Measurements from ENCODE around the gene LMF1. TPM values are rescaled to one million over a fixed set of nuclear protein-coding genes. Genes with fewer than 3 reads are reported as not detected.

The LMF1 gene
- polyA plus RNA-seq, 1 donor (not counting 4 experiments of a cell fraction or from before 2014, with no cell fraction given), result 3.1 TPM

DNA sequence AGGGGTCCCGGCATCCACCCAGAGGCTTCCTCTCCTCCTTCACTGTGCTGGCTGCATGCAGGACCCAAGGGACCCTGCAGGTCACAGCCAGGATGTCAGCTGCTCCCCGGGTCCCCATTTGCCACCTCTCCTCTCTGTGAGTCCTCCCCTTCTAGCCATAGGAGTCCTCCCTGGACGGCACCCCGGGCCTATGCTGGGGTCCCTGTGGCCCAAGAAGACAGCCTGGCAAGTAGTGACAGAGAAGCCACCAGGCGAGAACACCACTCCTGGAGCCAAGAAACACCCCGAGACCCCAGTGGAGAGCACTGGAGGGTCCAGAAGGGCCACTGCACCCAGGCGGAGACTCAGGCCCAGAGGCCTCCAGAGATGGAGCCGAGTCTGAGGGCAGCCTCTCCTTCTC, 44.1 kb downstream of the LMF1 start:
- H2AFZ ChIP-seq (ENCODE audit: control insufficient read depth, low read length), result no peak overlapping the region
- no peak overlapping the region for H3K4me3 ChIP-seq (ENCODE audit: control insufficient read depth in 2 of 3, extremely low read depth in 1 of 3, insufficient read depth in 2 of 3, low read depth in 1 of 3, low read length in 3 of 3)
- no peaks in the 10 kb centered on the region for H3K9me1 ChIP-seq (ENCODE audit: control insufficient read depth, extremely low read depth, insufficient read depth, low read length)
- no peaks in the 10 kb centered on the region for H3K36me3 ChIP-seq (ENCODE audit: control insufficient read depth in 2 of 2, extremely low read depth in 1 of 2, insufficient read depth in 2 of 2, low read length in 2 of 2)
- no peak overlapping the region for H3K27ac ChIP-seq (ENCODE audit: control insufficient read depth, insufficient read depth, low read length)
- TF ChIP-seq EZH2 (IDR thresholded peaks at IDR 0.05; ENCODE audit: low read length), result no peak
- TF ChIP-seq, protein P1, sequence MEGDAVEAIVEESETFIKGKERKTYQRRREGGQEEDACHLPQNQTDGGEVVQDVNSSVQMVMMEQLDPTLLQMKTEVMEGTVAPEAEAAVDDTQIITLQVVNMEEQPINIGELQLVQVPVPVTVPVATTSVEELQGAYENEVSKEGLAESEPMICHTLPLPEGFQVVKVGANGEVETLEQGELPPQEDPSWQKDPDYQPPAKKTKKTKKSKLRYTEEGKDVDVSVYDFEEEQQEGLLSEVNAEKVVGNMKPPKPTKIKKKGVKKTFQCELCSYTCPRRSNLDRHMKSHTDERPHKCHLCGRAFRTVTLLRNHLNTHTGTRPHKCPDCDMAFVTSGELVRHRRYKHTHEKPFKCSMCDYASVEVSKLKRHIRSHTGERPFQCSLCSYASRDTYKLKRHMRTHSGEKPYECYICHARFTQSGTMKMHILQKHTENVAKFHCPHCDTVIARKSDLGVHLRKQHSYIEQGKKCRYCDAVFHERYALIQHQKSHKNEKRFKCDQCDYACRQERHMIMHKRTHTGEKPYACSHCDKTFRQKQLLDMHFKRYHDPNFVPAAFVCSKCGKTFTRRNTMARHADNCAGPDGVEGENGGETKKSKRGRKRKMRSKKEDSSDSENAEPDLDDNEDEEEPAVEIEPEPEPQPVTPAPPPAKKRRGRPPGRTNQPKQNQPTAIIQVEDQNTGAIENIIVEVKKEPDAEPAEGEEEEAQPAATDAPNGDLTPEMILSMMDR (optimal IDR thresholded peaks at IDR 0.05 in 1 of 3, IDR thresholded peaks at IDR 0.05 in 1 of 3, conservative IDR thresholded peaks at IDR 0.05 in 1 of 3; ENCODE audit: extremely low read depth in 1 of 3, insufficient read depth in 2 of 3, low read length in 3 of 3), result no peak
- no peak overlapping the region for H3K9ac ChIP-seq (ENCODE audit: control insufficient read depth, extremely low read depth, insufficient read depth, low read length)
- H3K79me2 ChIP-seq (ENCODE audit: control insufficient read depth, insufficient read depth, low read length), result no peaks in the 10 kb centered on the region
- no peaks in the 10 kb centered on the region for H3K27me3 ChIP-seq (ENCODE audit: control insufficient read depth, extremely low read depth, insufficient read depth, low read length)
- FAIRE-seq (no peak), DNase-seq (ENCODE audit: low read depth, low spot score) (no peak)
- peaks cover 7% of the 10 kb centered on the region for H3K9me3 ChIP-seq (ENCODE audit: control insufficient read depth, low read depth, low read length)
- dilution Hi-C loops (cut with MboI; ENCODE audit: extremely low pct_ligation_motif_present, low sequenced_read_pairs), result no loop called here
- H3K4me2 ChIP-seq (ENCODE audit: control insufficient read depth, extremely low read depth, insufficient read depth, low read depth, low read length), result no peak overlapping the region
- no peaks in the 10 kb centered on the region for H4K20me1 ChIP-seq (ENCODE audit: control insufficient read depth, extremely low read depth, insufficient read depth, low read length)
- H3K4me1 ChIP-seq (ENCODE audit: control insufficient read depth, extremely low read depth, insufficient read depth, low read length), result no peaks in the 10 kb centered on the region

GRCh38 chr16:924806-925205, 46.0 kb downstream of the LMF1 start:
- no peak for DNase-seq (ENCODE audit: low read depth, low spot score)
- H3K9ac ChIP-seq (ENCODE audit: control insufficient read depth, extremely low read depth, insufficient read depth, low read length), result no peak overlapping the region
- no peak overlapping the region for H3K4me2 ChIP-seq (ENCODE audit: control insufficient read depth, extremely low read depth, insufficient read depth, low read depth, low read length)

More at GRCh38 chr16:924806-925205, 46.0 kb downstream of the LMF1 start:
- Histone ChIP-seq H3K27me3 (ENCODE audit: control insufficient read depth, extremely low read depth, insufficient read depth, low read length) (no peaks in the 10 kb centered on the region), H3K4me3 (ENCODE audit: control insufficient read depth in 2 of 3, extremely low read depth in 1 of 3, insufficient read depth in 2 of 3, low read depth in 1 of 3, low read length in 3 of 3) (no peak overlapping the region), H2AFZ (ENCODE audit: control insufficient read depth, low read length) (no peak overlapping the region), H3K27ac (ENCODE audit: control insufficient read depth, insufficient read depth, low read length) (no peak overlapping the region), H3K9me3 (ENCODE audit: control insufficient read depth, low read depth, low read length) (peaks cover 7% of the 10 kb centered on the region), H3K4me1 (ENCODE audit: control insufficient read depth, extremely low read depth, insufficient read depth, low read length) (no peaks in the 10 kb centered on the region), H3K36me3 (ENCODE audit: control insufficient read depth in 2 of 2, extremely low read depth in 1 of 2, insufficient read depth in 2 of 2, low read length in 2 of 2) (no peaks in the 10 kb centered on the region), H3K9me1 (ENCODE audit: control insufficient read depth, extremely low read depth, insufficient read depth, low read length) (no peaks in the 10 kb centered on the region), H3K79me2 (ENCODE audit: control insufficient read depth, insufficient read depth, low read length) (no peaks in the 10 kb centered on the region), H4K20me1 (ENCODE audit: control insufficient read depth, extremely low read depth, insufficient read depth, low read length) (no peaks in the 10 kb centered on the region)
- no peak for FAIRE-seq
- no peak for TF ChIP-seq EZH2 (IDR thresholded peaks at IDR 0.05; ENCODE audit: low read length)
- TF ChIP-seq, protein P1 (optimal IDR thresholded peaks at IDR 0.05 in 1 of 3, IDR thresholded peaks at IDR 0.05 in 1 of 3, conservative IDR thresholded peaks at IDR 0.05 in 1 of 3; ENCODE audit: extremely low read depth in 1 of 3, insufficient read depth in 2 of 3, low read length in 3 of 3), result no peak
- dilution Hi-C loops (cut with MboI; ENCODE audit: extremely low pct_ligation_motif_present, low sequenced_read_pairs), result no loop called here

Measured in keratinocyte (primary cell).